HCT116 (cell line): ENCODE data around the gene WFDC1.

Experiments
- CEBPB ChIP-seq: IDR thresholded peaks from 2 replicates; pipeline ENCODE4 v1.6.1; 2012; ENCODE audit warnings: low read depth
- EZH2 ChIP-seq: fragments of 200-600 bp; sonication (generic); IDR thresholded peaks from 2 replicates; pipeline ENCODE4 v1.6.1; 2017; ENCODE audit warnings: antibody characterized with exemption, mixed run types
- EZH2phosphoT487 ChIP-seq: fragments of 200-600 bp; IDR thresholded peaks from 2 replicates; pipeline ENCODE4 v1.6.1; 2018; ENCODE audit warnings: antibody characterized with exemption, borderline replicate concordance
- FOSL1 ChIP-seq: IDR thresholded peaks from 2 replicates; pipeline ENCODE4 v1.6.1; 2012; ENCODE audit warnings: low read depth
- JUND ChIP-seq: IDR thresholded peaks from 2 replicates; pipeline ENCODE4 v1.6.1; 2012
- POLR2A ChIP-seq: IDR thresholded peaks from 2 replicates; pipeline ENCODE4 v1.7.0; 2011; ENCODE audit warnings: borderline replicate concordance; ENCODE audit not compliant: insufficient read depth, insufficient read length; ENCODE audit errors: extremely low read depth
- POLR2AphosphoS5 ChIP-seq: IDR thresholded peaks from 2 replicates; pipeline ENCODE4 v1.6.1; 2011; ENCODE audit warnings: mild to moderate bottlenecking, low read depth, low read length, moderate library complexity
- REST ChIP-seq: IDR thresholded peaks from 2 replicates; pipeline ENCODE4 v1.6.1; 2012; ENCODE audit warnings: low read depth
- SIN3A ChIP-seq: IDR thresholded peaks from 2 replicates; pipeline ENCODE4 v1.6.1; 2012; ENCODE audit warnings: low read depth
- SP1 ChIP-seq: IDR thresholded peaks from 2 replicates; pipeline ENCODE4 v1.6.1; 2012; ENCODE audit warnings: low read depth
- SRF ChIP-seq: IDR thresholded peaks from 2 replicates; pipeline ENCODE4 v1.6.1; 2012; ENCODE audit warnings: low read depth
- TCF7L2 ChIP-seq: IDR thresholded peaks from 2 replicates; pipeline ENCODE4 v1.7.0; 2011; ENCODE audit warnings: borderline replicate concordance, inconsistent platforms; ENCODE audit not compliant: insufficient read depth, insufficient read length; ENCODE audit errors: extremely low read depth
- YY1 ChIP-seq: IDR thresholded peaks from 2 replicates; pipeline ENCODE4 v1.6.1; 2011; ENCODE audit warnings: low read length, low read depth, moderate library complexity, mild to moderate bottlenecking; ENCODE audit not compliant: insufficient replicate concordance; ENCODE audit errors: extremely low read depth
- TF ChIP-seq, protein P1 (sequence below), 3 experiments: fragments of 200-600 bp in 1 of 3; sonication (generic) in 1 of 3; IDR thresholded peaks in 2 of 3; conservative IDR thresholded peaks in 1 of 3; 2 replicates each; pipeline ENCODE4 v1.5.1; 2012 to 2017; ENCODE audit warnings: low read depth in 2 of 3, low read length in 2 of 3, antibody characterized with exemption in 1 of 3, borderline replicate concordance in 1 of 3, control low read depth in 1 of 3, mild to moderate bottlenecking in 1 of 3, mixed read lengths in 1 of 3, mixed run types in 1 of 3, moderate library complexity in 1 of 3; ENCODE audit not compliant: insufficient read depth in 1 of 3

DNA sequence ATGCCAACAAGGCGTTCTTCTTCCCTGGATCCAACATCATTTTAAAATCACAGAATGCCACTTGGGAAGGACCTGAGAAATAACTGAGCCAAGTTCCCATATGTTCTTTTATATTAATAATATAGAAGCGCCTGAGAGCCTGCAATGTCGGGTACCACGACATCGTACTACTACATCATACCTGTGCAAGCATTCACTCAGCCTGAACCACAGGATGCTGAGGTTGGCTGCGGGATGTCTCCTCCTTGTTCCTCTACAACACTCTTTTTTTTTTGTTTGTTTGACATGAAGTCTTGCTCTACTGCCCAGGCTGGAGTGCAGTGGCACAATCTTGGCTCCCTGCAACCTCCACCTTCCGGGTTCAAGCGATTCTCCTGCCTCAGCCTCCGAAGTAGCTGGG lies 71.5 kb downstream of the WFDC1 start:
- TF ChIP-seq, protein P1, sequence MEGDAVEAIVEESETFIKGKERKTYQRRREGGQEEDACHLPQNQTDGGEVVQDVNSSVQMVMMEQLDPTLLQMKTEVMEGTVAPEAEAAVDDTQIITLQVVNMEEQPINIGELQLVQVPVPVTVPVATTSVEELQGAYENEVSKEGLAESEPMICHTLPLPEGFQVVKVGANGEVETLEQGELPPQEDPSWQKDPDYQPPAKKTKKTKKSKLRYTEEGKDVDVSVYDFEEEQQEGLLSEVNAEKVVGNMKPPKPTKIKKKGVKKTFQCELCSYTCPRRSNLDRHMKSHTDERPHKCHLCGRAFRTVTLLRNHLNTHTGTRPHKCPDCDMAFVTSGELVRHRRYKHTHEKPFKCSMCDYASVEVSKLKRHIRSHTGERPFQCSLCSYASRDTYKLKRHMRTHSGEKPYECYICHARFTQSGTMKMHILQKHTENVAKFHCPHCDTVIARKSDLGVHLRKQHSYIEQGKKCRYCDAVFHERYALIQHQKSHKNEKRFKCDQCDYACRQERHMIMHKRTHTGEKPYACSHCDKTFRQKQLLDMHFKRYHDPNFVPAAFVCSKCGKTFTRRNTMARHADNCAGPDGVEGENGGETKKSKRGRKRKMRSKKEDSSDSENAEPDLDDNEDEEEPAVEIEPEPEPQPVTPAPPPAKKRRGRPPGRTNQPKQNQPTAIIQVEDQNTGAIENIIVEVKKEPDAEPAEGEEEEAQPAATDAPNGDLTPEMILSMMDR (IDR thresholded peaks at IDR 0.05 in 2 of 3, conservative IDR thresholded peaks at IDR 0.05 in 1 of 3; ENCODE audit: borderline replicate concordance in 1 of 3, insufficient read depth in 1 of 3, low read depth in 2 of 3, low read length in 2 of 3), result no peak
- TF ChIP-seq CEBPB (no peak), REST (no peak), SRF (no peak), EZH2phosphoT487 (no peak), EZH2 (no peak), POLR2A (no peak), POLR2AphosphoS5 (no peak), TCF7L2 (no peak), YY1 (no peak), FOSL1 (no peak), SIN3A (no peak), SP1 (no peak), JUND (no peak)
